HG03521 (cell line): ENCODE measurements around the gene APOBEC3H.

ENCODE experiments used
- ATAC-seq: cut with Tn5 transposase; IDR thresholded peaks from one replicate; pipeline ENCODE4 v1.9.1; 2021; ENCODE audit warnings: mild to moderate bottlenecking, moderate library complexity; ENCODE audit not compliant: unreplicated experiment

Gene APOBEC3H

GRCh38 chr22:39080052-39080762 lies 16.8 kb upstream of the APOBEC3H start:
- no peak for ATAC-seq

- no peak for ATAC-seq
Measured at GRCh38 chr22:39081016-39081415, 16.0 kb upstream of the APOBEC3H start.

DNA sequence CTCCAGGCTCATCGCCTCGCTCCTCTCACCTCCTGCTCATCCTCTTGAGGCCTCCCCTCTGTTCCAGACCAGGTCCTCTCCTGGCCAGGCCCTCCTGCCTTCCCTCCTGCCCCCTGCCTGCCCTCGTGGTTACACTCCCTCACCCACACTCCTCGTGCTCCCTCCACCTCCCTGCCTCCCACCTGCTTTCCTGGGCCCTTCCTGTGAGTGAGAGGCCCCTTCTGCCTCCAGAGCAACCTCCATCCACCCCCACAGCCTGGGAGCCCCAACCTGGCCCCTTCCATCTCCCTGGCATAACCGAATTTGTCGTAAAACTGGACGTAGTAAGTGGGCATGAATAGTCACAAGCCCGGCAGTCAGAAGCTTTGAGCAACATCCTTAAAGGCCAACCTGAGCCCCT lies 15.4 kb upstream of the APOBEC3H start:
- ATAC-seq: no peak

DNA sequence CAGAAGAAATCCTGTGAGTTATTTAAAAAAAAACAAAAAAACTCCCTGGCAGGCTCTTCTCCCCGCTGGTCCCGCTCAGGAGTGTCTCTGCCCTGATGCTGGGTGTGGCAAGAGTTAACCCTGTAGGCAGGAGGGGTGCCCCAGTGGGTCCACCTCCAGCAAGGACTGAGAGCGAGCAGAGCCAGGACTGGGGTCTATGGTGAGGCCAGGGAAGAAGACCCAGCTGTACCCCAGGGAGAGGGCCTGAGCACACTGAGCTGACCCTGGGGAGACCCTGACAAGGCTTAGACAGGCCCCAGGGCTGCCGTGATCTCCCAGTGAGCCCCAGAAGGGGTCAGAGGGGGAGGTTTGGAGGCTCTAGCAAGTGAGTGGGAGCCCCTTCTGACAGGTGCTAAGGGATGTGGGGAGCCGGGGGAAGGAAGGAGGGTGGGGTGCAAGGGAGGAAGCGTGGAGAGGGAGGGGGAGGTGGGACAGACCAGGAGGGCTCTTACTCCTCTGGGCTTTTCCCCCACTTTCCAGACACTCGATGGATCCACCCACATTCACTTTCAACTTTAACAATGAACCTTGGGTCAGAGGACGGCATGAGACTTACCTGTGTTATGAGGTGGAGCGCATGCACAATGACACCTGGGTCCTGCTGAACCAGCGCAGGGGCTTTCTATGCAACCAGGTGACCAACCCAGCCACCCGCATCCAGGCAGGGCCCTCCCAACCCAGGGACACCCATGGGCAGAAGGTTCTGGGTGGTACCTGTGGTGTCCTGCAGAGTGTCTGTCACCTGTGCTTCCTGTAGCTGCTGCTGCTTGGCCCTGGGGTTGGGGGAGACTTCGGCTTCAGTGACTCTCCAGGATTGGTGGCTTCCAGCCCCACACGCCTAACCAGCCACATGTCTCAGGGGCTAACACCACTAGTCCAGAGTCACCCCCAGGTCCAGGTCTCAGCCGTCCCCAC lies 13.6 kb upstream of the APOBEC3H start:
- no peak for ATAC-seq

DNA sequence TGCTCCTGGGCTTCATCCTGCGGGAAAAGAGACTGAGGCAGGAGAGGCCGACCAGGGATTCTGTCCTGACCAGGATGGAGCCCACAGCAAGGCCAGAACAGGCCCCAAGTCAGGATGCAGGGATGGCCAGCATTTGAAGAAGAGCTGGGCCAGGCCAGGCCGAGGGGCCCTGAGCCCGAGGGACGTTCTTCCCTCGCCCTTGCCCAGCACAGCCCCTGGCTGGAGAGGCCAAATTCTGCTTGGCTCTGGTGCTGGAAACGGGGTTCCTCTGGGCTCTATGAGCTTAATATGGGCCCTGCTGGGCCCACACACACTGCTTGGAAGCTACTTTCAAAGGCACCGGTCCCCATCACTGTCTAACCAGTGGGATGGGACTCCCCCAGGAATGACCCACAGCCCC lies 12.4 kb upstream of the APOBEC3H start:
- ATAC-seq: no peak

DNA sequence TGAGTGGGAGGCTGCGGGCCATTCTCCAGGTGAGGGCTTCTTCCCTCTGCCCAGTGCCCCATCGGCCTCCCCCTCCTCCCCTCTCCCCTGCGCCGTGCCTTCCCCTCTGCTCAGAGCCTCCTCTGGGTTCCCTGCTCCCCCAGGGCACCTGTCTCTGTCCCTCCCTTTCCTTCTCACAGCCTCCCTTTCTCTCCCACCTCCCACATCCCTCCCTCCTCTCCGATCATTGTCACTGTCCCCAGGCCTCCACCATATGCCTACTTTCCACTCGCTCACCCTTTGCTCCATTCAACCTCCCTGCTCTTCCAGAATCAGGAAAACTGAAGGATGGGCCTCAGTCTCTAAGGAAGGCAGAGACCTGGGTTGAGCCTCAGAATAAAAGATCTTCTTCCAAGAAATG lies 9.9 kb upstream of the APOBEC3H start:
- no peak for ATAC-seq

DNA sequence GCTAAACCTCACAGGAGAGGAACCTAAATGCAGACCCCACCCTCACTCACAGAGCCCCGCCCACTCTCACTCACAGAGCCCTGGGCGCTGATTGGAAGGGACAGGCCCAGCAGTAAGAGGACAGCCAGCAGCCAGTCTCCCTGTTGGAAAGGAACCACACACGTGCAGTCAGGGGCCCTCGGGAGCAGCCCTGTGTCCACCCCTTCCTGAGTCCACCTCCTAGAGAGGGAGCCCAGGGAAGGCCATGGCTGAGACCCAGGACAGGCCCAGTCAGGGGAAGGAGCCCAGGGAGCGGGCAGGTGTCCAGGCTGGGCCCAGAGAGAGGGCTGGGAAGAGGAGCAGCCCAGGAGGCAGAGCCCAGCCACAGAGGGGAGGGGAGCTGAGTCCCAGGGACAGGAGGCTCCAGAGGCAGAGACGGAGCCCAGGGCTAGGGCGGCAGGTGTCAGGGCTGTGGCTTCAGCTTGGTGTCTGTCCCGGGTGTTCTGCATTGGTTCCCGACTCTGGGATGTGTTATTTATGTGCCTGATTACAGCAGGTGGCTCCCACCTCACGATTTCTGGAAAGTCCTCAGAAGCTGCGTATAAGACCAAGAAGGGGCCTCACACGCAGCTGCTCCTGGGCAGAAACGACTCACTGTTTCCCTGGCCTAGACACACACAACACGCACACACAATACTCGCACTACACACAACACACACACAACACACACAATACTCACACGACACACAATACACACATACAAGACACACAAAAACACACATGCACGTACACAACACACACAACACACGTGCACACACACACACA lies 9.0 kb upstream of the APOBEC3H start:
- no peak for ATAC-seq

- ATAC-seq: no peak
Measured at GRCh38 chr22:39088685-39089032, 8.4 kb upstream of the APOBEC3H start.

DNA sequence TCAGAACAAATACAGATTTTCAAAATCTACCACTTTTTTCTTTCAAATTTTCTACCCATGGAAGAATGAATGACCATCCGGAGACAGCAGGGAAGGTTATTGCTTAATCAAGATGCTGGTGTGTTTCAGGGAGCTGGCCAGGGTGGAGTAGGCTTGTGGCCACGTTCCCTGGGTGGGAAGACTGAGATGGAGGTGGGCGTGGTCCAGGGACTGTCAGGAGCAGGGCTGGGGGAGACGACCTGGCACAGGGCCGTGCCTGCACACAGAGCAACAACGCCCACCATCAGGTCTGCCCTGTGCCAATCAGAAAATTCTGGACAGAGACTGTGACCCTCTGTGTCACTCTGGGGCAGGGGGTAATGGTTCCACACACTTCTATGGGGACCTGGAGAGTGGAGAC lies 7.1 kb upstream of the APOBEC3H start:
- no peak for ATAC-seq

- no peak for ATAC-seq
Measured at GRCh38 chr22:39090426-39091064, 6.5 kb upstream of the APOBEC3H start.

GRCh38 chr22:39091126-39092081 lies 5.6 kb upstream of the APOBEC3H start:
- no peak for ATAC-seq

GRCh38 chr22:39092111-39092862 lies 4.8 kb upstream of the APOBEC3H start:
- no peak for ATAC-seq

GRCh38 chr22:39094717-39095389 lies 2.2 kb upstream of the APOBEC3H start:
- ATAC-seq: no peak

DNA sequence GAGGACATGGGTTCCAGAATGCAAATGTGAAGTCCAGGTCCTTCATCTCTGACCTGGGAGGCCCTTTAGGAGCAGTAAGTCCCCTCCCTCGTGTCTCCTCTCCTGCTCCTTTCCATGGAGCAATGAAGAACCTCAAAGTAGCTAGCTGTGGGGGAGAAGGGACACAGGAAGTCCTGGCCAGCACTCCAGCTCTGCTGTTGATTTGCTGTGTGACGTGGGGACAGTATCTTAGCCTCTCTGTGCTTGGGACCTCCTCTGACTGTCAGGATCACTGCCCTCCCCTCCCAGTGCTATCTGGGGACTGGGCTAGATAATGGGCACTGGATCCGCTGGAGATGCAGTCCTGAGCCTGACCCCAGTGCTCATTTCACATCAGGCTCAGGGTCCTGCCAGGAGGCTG lies 1.1 kb upstream of the APOBEC3H start:
- no peak for ATAC-seq

GRCh38 chr22:39098026-39098425 lies 982 bp downstream of the APOBEC3H start:
- no peak for ATAC-seq

- no peak for ATAC-seq
Measured at GRCh38 chr22:39098576-39098975, 1.5 kb downstream of the APOBEC3H start.

GRCh38 chr22:39101226-39101625 lies 4.2 kb downstream of the APOBEC3H start:
- ATAC-seq: no peak

- ATAC-seq: no peak
Measured at GRCh38 chr22:39103431-39103830, 6.4 kb downstream of the APOBEC3H start.

DNA sequence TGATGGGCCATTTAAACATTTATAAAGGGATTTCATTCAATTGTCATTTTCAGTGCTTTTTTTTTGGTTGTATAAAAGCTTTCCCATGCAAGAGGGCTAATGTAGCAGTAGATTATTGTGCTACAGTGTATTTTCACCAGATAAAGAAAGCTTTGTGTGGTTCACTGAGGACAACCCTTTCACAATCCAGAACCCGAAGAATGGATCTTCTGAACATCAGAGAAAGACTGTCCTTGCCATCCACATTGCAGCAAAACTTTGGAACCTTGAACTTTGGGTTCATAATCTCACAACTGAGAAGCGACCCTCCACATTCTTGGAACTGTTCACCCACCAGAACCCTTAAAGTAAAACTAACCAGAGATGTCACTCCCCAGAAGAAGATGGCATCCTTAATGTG lies 9.3 kb downstream of the APOBEC3H start:
- no peak for ATAC-seq
